HCT116 (cell line): ENCODE results near the gene SLC29A1. TPM values are rescaled to one million over a fixed set of nuclear protein-coding genes. Genes with fewer than 3 reads are reported as not detected.

Experiments used
- ATAC-seq: fragments of 200-7000 bp; cut with Tn5 transposase; 2 replicates; pipeline ENCODE4 v1.9.1; 2020; ENCODE audit warnings: mild to moderate bottlenecking, moderate library complexity
- BruUV-seq: library from RNA; stranded (reverse); fragments of 400-500 nt; replicated peaks from 2 replicates; lab custom pipeline; 2021; lab: Mats Ljungman, UMichigan
- CTCF ChIA-PET: fragments of 300-600 bp; sonication (Branson Sonifier 250); formaldehyde crosslinking; loops from one replicate; lab custom pipeline; 2021; ENCODE audit warnings: antibody characterized with exemption; lab: Charles Lee
- POLR2A ChIA-PET: fragments of 300-600, 350-600 bp; sonication (Branson Sonifier 250); formaldehyde crosslinking; loops from one replicate; lab custom pipeline; 2021; ENCODE audit warnings: antibody characterized with exemption; lab: Charles Lee
- RAD21 ChIA-PET, 2 experiments: fragments of 300-600 bp; sonication (Branson Sonifier 250); formaldehyde crosslinking; loops; one replicate each; lab custom pipeline; 2023; ENCODE audit warnings: low total read pairs in 2 of 2; ENCODE audit not compliant: uncharacterized antibody in 2 of 2, unreplicated experiment in 2 of 2, low non-redundant PET in 1 of 2; lab: Charles Lee
- DNase-seq: peaks from one replicate; pipeline ENCODE4 v3.0.0-alpha.2; 2010; ENCODE audit warnings: low read depth, low spot score
- H2AFZ ChIP-seq: fragments of 200-600 bp; shearing (Covaris generic), sonication (generic); 2 replicates; pipeline ENCODE4 v1.6.1; 2017; ENCODE audit warnings: low read depth, mixed run types, mixed read lengths, antibody characterized with exemption, low read length; ENCODE audit not compliant: poor library complexity, severe bottlenecking
- H3K27ac ChIP-seq: 2 replicates; pipeline ENCODE4 v1.5.1; 2012; ENCODE audit warnings: low read depth, low read length
- H3K27me3 ChIP-seq: fragments of 200-600 bp; sonication (generic); 2 replicates; pipeline ENCODE4 v1.6.1; 2016; ENCODE audit warnings: mixed run types, low read length, mixed read lengths; ENCODE audit not compliant: insufficient read depth
- H3K36me3 ChIP-seq, 2 experiments: fragments of 200-500 bp in 1 of 2; fragments of 200-600 bp in 1 of 2; sonication (Bioruptor generic) in 1 of 2; sonication (generic) in 1 of 2; 2 replicates each; pipeline versions ENCODE4 v1.5.1 to v1.6.1; 2014 to 2016; ENCODE audit warnings: low read length in 2 of 2, inconsistent platforms in 1 of 2, mixed read lengths in 1 of 2, mixed run types in 1 of 2; ENCODE audit not compliant: insufficient read depth in 2 of 2, control insufficient read depth in 1 of 2
- H3K4me1 ChIP-seq, 2 experiments: fragments of 200-600 bp in 1 of 2; sonication (generic) in 1 of 2; 2 replicates each; pipeline versions ENCODE4 v1.5.1 to v1.6.1; 2012 to 2017; ENCODE audit warnings: low read length in 2 of 2, inconsistent platforms in 1 of 2, mild to moderate bottlenecking in 1 of 2, mixed read lengths in 1 of 2, mixed run types in 1 of 2, moderate library complexity in 1 of 2; ENCODE audit not compliant: insufficient read depth in 2 of 2, control insufficient read depth in 1 of 2
- H3K4me2 ChIP-seq: fragments of 200-600 bp; sonication (generic); 2 replicates; pipeline ENCODE4 v1.6.1; 2017; ENCODE audit warnings: mixed run types, low read length, mixed read lengths
- H3K4me3 ChIP-seq, 2 experiments: fragments of 200-600 bp in 1 of 2; sonication (generic) in 1 of 2; replicated peaks in 1 of 2; 2 replicates each; pipeline ENCODE4 v1.5.1; 2011 to 2016; ENCODE audit warnings: low read length in 2 of 2, control low read depth in 1 of 2, low read depth in 1 of 2, mild to moderate bottlenecking in 1 of 2, mixed read lengths in 1 of 2, mixed run types in 1 of 2
- H3K79me2 ChIP-seq: fragments of 200-600 bp; sonication (generic); 2 replicates; pipeline ENCODE4 v1.6.1; 2017; ENCODE audit warnings: mild to moderate bottlenecking, mixed run types, low read length, moderate library complexity, mixed read lengths; ENCODE audit not compliant: insufficient read depth
- H3K9ac ChIP-seq: fragments of 200-600 bp; sonication (generic); 2 replicates; pipeline ENCODE4 v1.6.1; 2016; ENCODE audit warnings: low read length, mixed read lengths
- H3K9me2 ChIP-seq: fragments of 200-600 bp; sonication (generic), shearing (Covaris generic); 2 replicates; pipeline ENCODE4 v1.6.1; 2017; ENCODE audit warnings: mixed run types, mild to moderate bottlenecking, moderate library complexity; ENCODE audit not compliant: insufficient read depth
- H3K9me3 ChIP-seq, 2 experiments: fragments of 200-500 bp in 1 of 2; fragments of 200-600 bp in 1 of 2; sonication (Bioruptor generic) in 1 of 2; sonication (generic) in 1 of 2; 2 replicates each; pipeline ENCODE4 v1.6.1; 2014 to 2017; ENCODE audit warnings: low read length in 2 of 2, mixed read lengths in 2 of 2, inconsistent platforms in 1 of 2, low read depth in 1 of 2, mild to moderate bottlenecking in 1 of 2, mixed run types in 1 of 2, moderate library complexity in 1 of 2; ENCODE audit not compliant: control insufficient read depth in 1 of 2, insufficient read depth in 1 of 2
- H4K20me1 ChIP-seq: fragments of 200-600 bp; sonication (generic), shearing (Covaris generic); 2 replicates; pipeline ENCODE4 v1.6.1; 2017; ENCODE audit warnings: mixed run types, mild to moderate bottlenecking, moderate library complexity; ENCODE audit not compliant: insufficient read depth
- ATF3 ChIP-seq: IDR thresholded peaks from 2 replicates; pipeline ENCODE4 v1.6.1; 2012
- CBX3 ChIP-seq: IDR thresholded peaks from 2 replicates; pipeline ENCODE4 v1.6.1; 2012; ENCODE audit warnings: low read depth
- CEBPB ChIP-seq: IDR thresholded peaks from 2 replicates; pipeline ENCODE4 v1.6.1; 2012; ENCODE audit warnings: low read depth
- ELF1 ChIP-seq: IDR thresholded peaks from 2 replicates; pipeline ENCODE4 v1.6.1; 2012; ENCODE audit warnings: low read depth, borderline replicate concordance
- EZH2 ChIP-seq: fragments of 200-600 bp; sonication (generic); IDR thresholded peaks from 2 replicates; pipeline ENCODE4 v1.6.1; 2017; ENCODE audit warnings: antibody characterized with exemption, mixed run types
- FOSL1 ChIP-seq: IDR thresholded peaks from 2 replicates; pipeline ENCODE4 v1.6.1; 2012; ENCODE audit warnings: low read depth
- JUND ChIP-seq: IDR thresholded peaks from 2 replicates; pipeline ENCODE4 v1.6.1; 2012
- POLR2A ChIP-seq: IDR thresholded peaks from 2 replicates; pipeline ENCODE4 v1.7.0; 2011; ENCODE audit warnings: borderline replicate concordance; ENCODE audit not compliant: insufficient read depth, insufficient read length; ENCODE audit errors: extremely low read depth
- POLR2AphosphoS5 ChIP-seq: IDR thresholded peaks from 2 replicates; pipeline ENCODE4 v1.6.1; 2011; ENCODE audit warnings: mild to moderate bottlenecking, low read depth, low read length, moderate library complexity
- RAD21 ChIP-seq: IDR thresholded peaks from 2 replicates; pipeline ENCODE4 v1.6.1; 2012; ENCODE audit warnings: low read depth, mild to moderate bottlenecking
- SIN3A ChIP-seq: IDR thresholded peaks from 2 replicates; pipeline ENCODE4 v1.6.1; 2012; ENCODE audit warnings: low read depth
- SP1 ChIP-seq: IDR thresholded peaks from 2 replicates; pipeline ENCODE4 v1.6.1; 2012; ENCODE audit warnings: low read depth
- SRF ChIP-seq: IDR thresholded peaks from 2 replicates; pipeline ENCODE4 v1.6.1; 2012; ENCODE audit warnings: low read depth
- TCF7L2 ChIP-seq: IDR thresholded peaks from 2 replicates; pipeline ENCODE4 v1.7.0; 2011; ENCODE audit warnings: borderline replicate concordance, inconsistent platforms; ENCODE audit not compliant: insufficient read depth, insufficient read length; ENCODE audit errors: extremely low read depth
- YY1 ChIP-seq: IDR thresholded peaks from 2 replicates; pipeline ENCODE4 v1.6.1; 2011; ENCODE audit warnings: low read length, low read depth, moderate library complexity, mild to moderate bottlenecking; ENCODE audit not compliant: insufficient replicate concordance; ENCODE audit errors: extremely low read depth
- ZFX ChIP-seq: fragments of 450-650 bp; IDR thresholded peaks from 2 replicates; pipeline ENCODE4 v1.6.1; 2017
- intact Hi-C: fragments of 100-400 bp; cut with micrococcal nuclease; formaldehyde crosslinking; loops from 2 replicates; pipeline ENCODE4 v1.10.0; 2022
- total RNA-seq: library from RNA; stranded (reverse); gene quantifications from one replicate; pipeline ENCODE4 v1.2.1, GENCODE V29; 2021; ENCODE audit not compliant: unreplicated experiment
- TF ChIP-seq, protein P1 (sequence below): IDR thresholded peaks from 2 replicates; pipeline ENCODE4 v1.6.1; 2011; ENCODE audit warnings: mild to moderate bottlenecking, low read length, moderate library complexity; ENCODE audit not compliant: insufficient replicate concordance; ENCODE audit errors: extremely low read depth
- TF ChIP-seq, protein P2 (sequence below): IDR thresholded peaks from 2 replicates; pipeline ENCODE4 v1.6.1; 2012
- TF ChIP-seq, protein P3 (sequence below), 3 experiments: fragments of 200-600 bp in 1 of 3; sonication (generic) in 1 of 3; IDR thresholded peaks in 2 of 3; conservative IDR thresholded peaks in 1 of 3; 2 replicates each; pipeline ENCODE4 v1.5.1; 2012 to 2017; ENCODE audit warnings: low read depth in 2 of 3, low read length in 2 of 3, antibody characterized with exemption in 1 of 3, borderline replicate concordance in 1 of 3, control low read depth in 1 of 3, mild to moderate bottlenecking in 1 of 3, mixed read lengths in 1 of 3, mixed run types in 1 of 3, moderate library complexity in 1 of 3; ENCODE audit not compliant: insufficient read depth in 1 of 3

The SLC29A1 gene
- total RNA-seq, 1 experiment from 2014 or later = 67.6 TPM

GRCh38 chr6:44245391-44245911 is 22.1 kb downstream of the SLC29A1 start:
- Histone ChIP-seq H3K9me3 (no peaks in the 10 kb centered on the region), H3K4me2 (peak overlapping the region; percentile 83), H3K27me3 (no peaks in the 10 kb centered on the region), H2AFZ (no peak overlapping the region), H3K27ac (peak overlapping the region; percentile 82), H3K36me3 (peaks cover 24 to 35% of the 10 kb centered on the region in 2 experiments), H3K9ac (peak overlapping the region; percentile 95), H3K4me3 (peak overlapping the region; percentile 82 to 100), H3K4me1 (peaks cover 10 to 31% of the 10 kb centered on the region in 2 experiments), H3K79me2 (peaks cover 36% of the 10 kb centered on the region), H3K9me2 (no peaks in the 10 kb centered on the region), H4K20me1 (peaks cover 31% of the 10 kb centered on the region)
- BruUV-seq = no TSS peak
- DNase-seq (no peak), ATAC-seq (no peak)
- POLR2A ChIA-PET = interaction anchor here (0.8 to 4.0 kb wide), 6 partner anchors 8 to 68 kb away, joined by 4 to 74 read pairs (median 24); partner anchors contain the start of genes AARS2, SLC29A1 and SLC35B2
- TF ChIP-seq ATF3 = no peak
- TF ChIP-seq TCF7L2 = no peak
- TF ChIP-seq ZFX = no peak; the same call in 1 of the 2 replicates
- TF ChIP-seq SP1 = no peak
- TF ChIP-seq JUND = no peak
- TF ChIP-seq YY1 = no peak
- TF ChIP-seq SRF = no peak
- TF ChIP-seq, protein P1, sequence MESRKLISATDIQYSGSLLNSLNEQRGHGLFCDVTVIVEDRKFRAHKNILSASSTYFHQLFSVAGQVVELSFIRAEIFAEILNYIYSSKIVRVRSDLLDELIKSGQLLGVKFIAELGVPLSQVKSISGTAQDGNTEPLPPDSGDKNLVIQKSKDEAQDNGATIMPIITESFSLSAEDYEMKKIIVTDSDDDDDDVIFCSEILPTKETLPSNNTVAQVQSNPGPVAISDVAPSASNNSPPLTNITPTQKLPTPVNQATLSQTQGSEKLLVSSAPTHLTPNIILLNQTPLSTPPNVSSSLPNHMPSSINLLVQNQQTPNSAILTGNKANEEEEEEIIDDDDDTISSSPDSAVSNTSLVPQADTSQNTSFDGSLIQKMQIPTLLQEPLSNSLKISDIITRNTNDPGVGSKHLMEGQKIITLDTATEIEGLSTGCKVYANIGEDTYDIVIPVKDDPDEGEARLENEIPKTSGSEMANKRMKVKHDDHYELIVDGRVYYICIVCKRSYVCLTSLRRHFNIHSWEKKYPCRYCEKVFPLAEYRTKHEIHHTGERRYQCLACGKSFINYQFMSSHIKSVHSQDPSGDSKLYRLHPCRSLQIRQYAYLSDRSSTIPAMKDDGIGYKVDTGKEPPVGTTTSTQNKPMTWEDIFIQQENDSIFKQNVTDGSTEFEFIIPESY = no peak
- TF ChIP-seq SIN3A = no peak
- TF ChIP-seq POLR2A = no peak
- TF ChIP-seq, protein P2, sequence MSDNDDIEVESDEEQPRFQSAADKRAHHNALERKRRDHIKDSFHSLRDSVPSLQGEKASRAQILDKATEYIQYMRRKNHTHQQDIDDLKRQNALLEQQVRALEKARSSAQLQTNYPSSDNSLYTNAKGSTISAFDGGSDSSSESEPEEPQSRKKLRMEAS = no peak
- TF ChIP-seq POLR2AphosphoS5 = no peak
- TF ChIP-seq RAD21 = no peak
- no peak for TF ChIP-seq CEBPB
- no peak for TF ChIP-seq FOSL1
- TF ChIP-seq, protein P3, sequence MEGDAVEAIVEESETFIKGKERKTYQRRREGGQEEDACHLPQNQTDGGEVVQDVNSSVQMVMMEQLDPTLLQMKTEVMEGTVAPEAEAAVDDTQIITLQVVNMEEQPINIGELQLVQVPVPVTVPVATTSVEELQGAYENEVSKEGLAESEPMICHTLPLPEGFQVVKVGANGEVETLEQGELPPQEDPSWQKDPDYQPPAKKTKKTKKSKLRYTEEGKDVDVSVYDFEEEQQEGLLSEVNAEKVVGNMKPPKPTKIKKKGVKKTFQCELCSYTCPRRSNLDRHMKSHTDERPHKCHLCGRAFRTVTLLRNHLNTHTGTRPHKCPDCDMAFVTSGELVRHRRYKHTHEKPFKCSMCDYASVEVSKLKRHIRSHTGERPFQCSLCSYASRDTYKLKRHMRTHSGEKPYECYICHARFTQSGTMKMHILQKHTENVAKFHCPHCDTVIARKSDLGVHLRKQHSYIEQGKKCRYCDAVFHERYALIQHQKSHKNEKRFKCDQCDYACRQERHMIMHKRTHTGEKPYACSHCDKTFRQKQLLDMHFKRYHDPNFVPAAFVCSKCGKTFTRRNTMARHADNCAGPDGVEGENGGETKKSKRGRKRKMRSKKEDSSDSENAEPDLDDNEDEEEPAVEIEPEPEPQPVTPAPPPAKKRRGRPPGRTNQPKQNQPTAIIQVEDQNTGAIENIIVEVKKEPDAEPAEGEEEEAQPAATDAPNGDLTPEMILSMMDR (IDR thresholded peaks at IDR 0.05 in 2 of 3, conservative IDR thresholded peaks at IDR 0.05 in 1 of 3; ENCODE audit: borderline replicate concordance in 1 of 3, insufficient read depth in 1 of 3, low read depth in 2 of 3, low read length in 2 of 3) = no peak
- no peak for TF ChIP-seq EZH2
- no peak for TF ChIP-seq CBX3
- no peak for TF ChIP-seq ELF1
- intact Hi-C loops = no loop called here
- RAD21 ChIA-PET = interaction anchor here in 1 of 2 experiments (1.3 kb wide), 1 partner anchor 23 kb away, joined by 3 read pairs; the partner anchor contains the start of gene SLC29A1
- CTCF ChIA-PET = interaction anchor here (1.0 to 4.0 kb wide), 4 partner anchors 8 to 72 kb away, joined by 3 to 16 read pairs (median 10); partner anchors contain the start of gene SLC35B2
